ENCODE results near the gene PUM1. TPM values are rescaled to one million over a fixed set of nuclear protein-coding genes. Genes with fewer than 3 reads are reported as not detected.

Gene PUM1
- total and polyA plus RNA-seq, 10 of the 15 experiments (the other 5 are each of a cell fraction or from before 2014, with no cell fraction given) = 21.4 to 75.3 (median 42.4) TPM

- no peak for TF ChIP-seq CUX1 (IDR thresholded peaks at IDR 0.05; ENCODE audit: insufficient replicate concordance, low read depth, low read length)
- TF ChIP-seq NFIC (IDR thresholded peaks at IDR 0.05; ENCODE audit: low read depth, low read length) = no peak; the same call in 1 of the 2 replicates
- peak; percentile 38; the same call in 1 of the 2 replicates for TF ChIP-seq NRF1 (conservative IDR thresholded peaks at IDR 0.05; ENCODE audit: low read depth, low read length)
- TF ChIP-seq CBX5 (IDR thresholded peaks at IDR 0.05; ENCODE audit: low read depth) = peak; percentile 97; the same call in 1 of the 2 replicates
- TF ChIP-seq SREBF2 (IDR thresholded peaks at IDR 0.05; ENCODE audit: low read length) = no peak
- no peak; the same call in 1 of the 2 replicates for TF ChIP-seq MTA2 (IDR thresholded peaks at IDR 0.05; ENCODE audit: low read depth)
- TF ChIP-seq ATF3 (IDR thresholded peaks at IDR 0.05; ENCODE audit: borderline replicate concordance, extremely low read depth, low read depth, low read length) = no peak
- no peak for TF ChIP-seq BCL3 (IDR thresholded peaks at IDR 0.05; ENCODE audit: borderline replicate concordance, insufficient read depth, low read depth, low read length, poor library complexity, severe bottlenecking)
- TF ChIP-seq FOXK2 (IDR thresholded peaks at IDR 0.05) = peak; percentile 65
- peak; percentile 94 for TF ChIP-seq LARP7 (IDR thresholded peaks at IDR 0.05)
- 0 out of 2 replicates have a peak, but pooled peaks have one; percentile 7 for TF ChIP-seq WRNIP1 (IDR thresholded peaks at IDR 0.05; ENCODE audit: borderline replicate concordance, low read depth, low read length)
- no peak for TF ChIP-seq GABPA (IDR thresholded peaks at IDR 0.05; ENCODE audit: low read depth)
- TF ChIP-seq USF2 (IDR thresholded peaks at IDR 0.05; ENCODE audit: borderline replicate concordance, low read depth, low read length) = no peak
- TF ChIP-seq SPI1 (IDR thresholded peaks at IDR 0.05; ENCODE audit: borderline replicate concordance, insufficient read depth, low read depth, low read length) = no peak
- no peak for TF ChIP-seq POU2F2 (IDR thresholded peaks at IDR 0.05; ENCODE audit: borderline replicate concordance, low read depth, low read length)
- TF ChIP-seq ZBTB4 (CRISPR knock-in tag; IDR thresholded peaks at IDR 0.05) = no peak
Observed at GRCh38 chr1:31065310-31066217, at the start of gene PUM1 (continued).

All from GM12878 (cell line).